Breast epithelium (tissue), 3 donors: ENCODE results near the gene PDCD4.

Source experiments
- CTCF ChIP-seq, 3 donors: fragments of 450-650 bp; IDR thresholded peaks; one replicate each; pipeline ENCODE4 v1.5.1; 2016 to 2017; ENCODE audit warnings: antibody characterized with exemption in 3 of 3, mild to moderate bottlenecking in 3 of 3, moderate library complexity in 3 of 3
- POLR2AphosphoS5 ChIP-seq, 3 donors: sonication (generic); formaldehyde crosslinking; IDR thresholded peaks; one replicate each; pipeline ENCODE4 v1.6.1; 2017; ENCODE audit warnings: antibody characterized with exemption in 3 of 3

GRCh38 chr10:110861930-110862649 is 9.6 kb upstream of the PDCD4 start:
- TF ChIP-seq CTCF (IDR thresholded peaks at IDR 0.05) (no peak), POLR2AphosphoS5 (IDR thresholded peaks at IDR 0.05) (no peak)
